Heart right ventricle (tissue), 16 donors: ENCODE data around the gene ING5. TPM values are rescaled to one million over a fixed set of nuclear protein-coding genes. Genes with fewer than 3 reads are reported as not detected.
A peak's percentile ranks its signal among the peaks of the same experiment; 100 is the strongest.
"Not testable (repeated sequence)": the region's sequence is repeated elsewhere in the genome, so short reads cannot be mapped to it uniquely, and the experiment has no call there.

Source experiments
- ATAC-seq, 8 donors: fragments of 200-7000 bp; cut with Tn5 transposase; one replicate each; pipeline ENCODE4 v1.9.1; 2020; ENCODE audit warnings: mild to moderate bottlenecking in 8 of 8, moderate library complexity in 8 of 8, moderate number of reproducible peaks in 1 of 8
- DNase-seq, 2 donors: peaks; one replicate each; pipeline ENCODE4 v3.0.0-alpha.2; 2020
- H3K27ac ChIP-seq, 10 donors: fragments of 200-600 bp; sonication (generic) in 2 of 10; one replicate each; pipeline versions ENCODE4 v1.5.0 to v1.8.0; 2020 to 2022; ENCODE audit warnings: mild to moderate bottlenecking in 3 of 10
- H3K27me3 ChIP-seq, 7 donors: fragments of 200-600 bp; one replicate each; pipeline ENCODE4 v1.8.0; 2021 to 2022; ENCODE audit warnings: mild to moderate bottlenecking in 2 of 7
- H3K36me3 ChIP-seq, 9 donors: fragments of 200-600 bp; sonication (generic) in 1 of 9; one replicate each; pipeline versions ENCODE4 v1.5.0 to v1.8.0; 2020 to 2022; ENCODE audit warnings: mild to moderate bottlenecking in 2 of 9
- H3K4me1 ChIP-seq, 9 donors: fragments of 200-600 bp; sonication (generic) in 1 of 9; one replicate each; pipeline versions ENCODE4 v1.5.0 to v1.8.0; 2020 to 2022; ENCODE audit warnings: mild to moderate bottlenecking in 4 of 9
- H3K4me3 ChIP-seq, 10 donors: fragments of 200-600 bp; sonication (generic) in 2 of 10; one replicate each; pipeline versions ENCODE4 v1.5.0 to v1.8.0; 2020 to 2022; ENCODE audit warnings: mild to moderate bottlenecking in 7 of 10, moderate library complexity in 2 of 10
- H3K9me3 ChIP-seq, 11 donors: fragments of 200-600 bp in 10 of 11; sonication (generic) in 2 of 11; one replicate each; pipeline versions ENCODE4 v1.5.0 to v1.8.0; 2013 to 2022; ENCODE audit warnings: mild to moderate bottlenecking in 2 of 11, control low read depth in 1 of 11, moderate library complexity in 1 of 11
- WGBS, 2 donors: extraction: QIAGEN DNeasy Blood & Tissue Kit; methylation state at CpG; one replicate each; pipeline ENCODE4 v1.1.7; 2013; ENCODE audit warnings: inconsistent platforms in 1 of 2; 5-methylcytosine and 5-hydroxymethylcytosine counted together
- intact Hi-C, 10 donors: fragments of 100-400 bp; cut with DNase I; formaldehyde crosslinking; loops; one replicate each; pipeline versions ENCODE4 v1.11.1 to v1.14.2; 2022
- polyA plus RNA-seq, 2 donors: library from polyadenylated mRNA; stranded (reverse); fragments of 200-250 nt; gene quantifications; one replicate each; pipeline ENCODE4 v1.2.3, GENCODE V29; 2013
- total RNA-seq, 10 donors: library from RNA; stranded (reverse); fragmentation: NEBNext Ultra II Directional in 3 of 10; extraction: Animal tissue kit (Norgen Biotek cat#: 25700) in 3 of 10; gene quantifications; one replicate each; pipeline versions ENCODE4 v1.2.1 to v1.2.4, GENCODE V29; 2021 to 2023
- TF ChIP-seq, protein P1 (sequence below), 9 donors: fragments of 200-600 bp; sonication (generic) in 2 of 9; IDR thresholded peaks; one replicate each; pipeline versions ENCODE4 v1.5.0 to v1.8.0; 2021 to 2022; ENCODE audit warnings: antibody characterized with exemption in 9 of 9, mild to moderate bottlenecking in 5 of 9, moderate library complexity in 1 of 9
- donor health status: Arrhythmogenic right ventricular cardiomyopathy.
- donor health status: ischemic (EF 13 %, LVEDD 7.1; RV severe dilation, severe dysfunction).
- donor health status: healthy with polysubstance abuse.
- donor health status: DM: no; HTN: yes; CAD: no.
- donor health status: DM: no; HTN: no; CAD: no.
- donor health status: ischemic (EF 25% LVEDD 6.9; RV normal size, moderate dysfunction).
- donor health status: ischemic (EF 25% LVEDD 5.7; RV mildly dilated, moderate dysfunction).
- donor health status: healthy.
- donor health status: DM: yes; HTN: yes; CAD: no.
- donor health status: Ischemic cardiomyopathy.
- donor health status: ischemic (EF 35%, LVEDD 5.7; RV mildly dilated, moderate dysfunction).
- donor health status: nonischemic (EF 11% LVEDD 7.7; RV severe dilation, severe dysfunction).
- donor health status: DM: yes; HTN: yes; CAD: no.
- donor health status: PGD.
- donor health status: ischemic (EF 29% LVEDD 5.4; RV normal size, mild dysfunction).
- donor health status: nonischemic (EF 23%, LVEDD 6.1; RV moderate dilation, normal function).

ING5 gene
- total and polyA plus RNA-seq, 12 donors, result 10.4 to 49.9 (median 17.5) TPM

DNA sequence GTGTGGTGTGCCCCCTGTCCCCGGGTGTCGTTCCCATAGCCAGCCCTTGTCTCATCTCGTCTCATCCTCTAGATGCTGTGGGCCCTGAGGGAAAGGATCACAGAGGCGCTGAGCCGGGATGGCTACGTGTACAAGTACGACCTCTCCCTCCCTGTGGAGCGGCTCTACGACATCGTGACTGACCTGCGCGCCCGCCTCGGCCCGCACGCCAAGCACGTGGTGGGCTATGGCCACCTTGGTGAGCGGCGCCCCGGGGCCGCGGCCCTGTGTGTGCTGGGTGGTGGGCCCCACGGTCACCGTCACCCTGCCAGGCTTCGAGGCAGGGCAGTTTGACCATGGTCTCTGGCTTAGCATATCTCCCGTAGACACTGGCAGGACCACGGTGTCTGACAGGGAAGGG, 53.9 kb downstream of the ING5 start:
- no peaks in the 10 kb centered on the region for H3K27me3 ChIP-seq
- intact Hi-C loops, result no loop called here
- peaks cover 0 to 78% (median 14%) of the 10 kb centered on the region in 9 donors for H3K36me3 ChIP-seq
- peaks cover 0 to 7% (median under 1%) of the 10 kb centered on the region in 9 donors for H3K4me1 ChIP-seq
- ATAC-seq, result peak in 1 of 8 donors; percentile 45
- 97 to 98% methylated on average over 27 of the region's 27 CpGs for WGBS, 2 donors
- no peak overlapping the region for H3K27ac ChIP-seq
- peaks cover 0 to 6% (median 0%) of the 10 kb centered on the region in 11 donors for H3K9me3 ChIP-seq
- H3K4me3 ChIP-seq, result no peak overlapping the region
- DNase-seq, result no peak
- TF ChIP-seq, protein P1, sequence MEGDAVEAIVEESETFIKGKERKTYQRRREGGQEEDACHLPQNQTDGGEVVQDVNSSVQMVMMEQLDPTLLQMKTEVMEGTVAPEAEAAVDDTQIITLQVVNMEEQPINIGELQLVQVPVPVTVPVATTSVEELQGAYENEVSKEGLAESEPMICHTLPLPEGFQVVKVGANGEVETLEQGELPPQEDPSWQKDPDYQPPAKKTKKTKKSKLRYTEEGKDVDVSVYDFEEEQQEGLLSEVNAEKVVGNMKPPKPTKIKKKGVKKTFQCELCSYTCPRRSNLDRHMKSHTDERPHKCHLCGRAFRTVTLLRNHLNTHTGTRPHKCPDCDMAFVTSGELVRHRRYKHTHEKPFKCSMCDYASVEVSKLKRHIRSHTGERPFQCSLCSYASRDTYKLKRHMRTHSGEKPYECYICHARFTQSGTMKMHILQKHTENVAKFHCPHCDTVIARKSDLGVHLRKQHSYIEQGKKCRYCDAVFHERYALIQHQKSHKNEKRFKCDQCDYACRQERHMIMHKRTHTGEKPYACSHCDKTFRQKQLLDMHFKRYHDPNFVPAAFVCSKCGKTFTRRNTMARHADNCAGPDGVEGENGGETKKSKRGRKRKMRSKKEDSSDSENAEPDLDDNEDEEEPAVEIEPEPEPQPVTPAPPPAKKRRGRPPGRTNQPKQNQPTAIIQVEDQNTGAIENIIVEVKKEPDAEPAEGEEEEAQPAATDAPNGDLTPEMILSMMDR (IDR thresholded peaks at IDR 0.05), result no peak

DNA sequence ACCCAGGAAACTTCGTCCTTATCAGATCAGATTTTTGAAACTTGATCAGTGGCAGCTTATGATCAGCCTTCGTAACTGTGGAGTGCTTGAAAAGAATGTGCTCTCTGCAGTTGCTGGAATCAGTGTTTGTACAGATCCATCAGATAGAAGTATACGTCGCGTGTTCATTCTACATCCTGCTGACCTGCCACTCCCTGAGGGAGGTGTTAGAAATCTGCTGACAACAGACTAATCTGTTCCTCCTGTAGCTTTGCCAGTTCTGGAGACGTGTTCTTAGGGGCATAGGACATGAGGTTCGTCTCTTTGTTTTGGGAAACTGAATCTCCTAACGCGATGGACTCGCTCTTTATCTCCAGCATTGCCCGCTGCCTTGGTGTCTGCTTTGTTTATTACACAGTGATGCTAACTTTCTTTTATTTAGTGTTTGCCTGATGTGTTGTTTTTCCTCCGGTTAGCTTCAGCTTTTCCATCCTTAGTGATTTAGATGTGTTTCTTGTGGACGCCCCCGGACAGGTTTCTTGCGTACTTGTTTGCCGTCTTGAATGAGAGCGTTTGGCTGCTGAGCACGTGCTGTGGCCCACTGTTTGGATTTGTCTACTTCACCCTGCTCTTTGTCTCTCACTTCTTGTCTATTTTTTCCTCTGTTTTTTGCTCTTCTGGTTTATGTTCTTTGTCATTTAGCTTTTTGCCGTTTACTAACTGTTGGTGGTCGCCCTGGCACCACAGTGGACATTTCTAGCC, 57.4 kb downstream of the ING5 start:
- no peaks in the 10 kb centered on the region for H3K4me1 ChIP-seq
- intact Hi-C loops, result no loop called here
- no peak for DNase-seq
- H3K9me3 ChIP-seq, result peaks cover 0 to 6% (median 0%) of the 10 kb centered on the region in 11 donors
- 81 to 85% methylated on average over 20 of the region's 20 CpGs for WGBS, 2 donors
- no peak overlapping the region for H3K4me3 ChIP-seq
- TF ChIP-seq, protein P1 (IDR thresholded peaks at IDR 0.05), result no peak
- no peaks in the 10 kb centered on the region for H3K27me3 ChIP-seq
- no peak for ATAC-seq
- H3K27ac ChIP-seq, result no peak overlapping the region
- H3K36me3 ChIP-seq, result peaks cover 0 to 60% (median 10%) of the 10 kb centered on the region in 9 donors

DNA sequence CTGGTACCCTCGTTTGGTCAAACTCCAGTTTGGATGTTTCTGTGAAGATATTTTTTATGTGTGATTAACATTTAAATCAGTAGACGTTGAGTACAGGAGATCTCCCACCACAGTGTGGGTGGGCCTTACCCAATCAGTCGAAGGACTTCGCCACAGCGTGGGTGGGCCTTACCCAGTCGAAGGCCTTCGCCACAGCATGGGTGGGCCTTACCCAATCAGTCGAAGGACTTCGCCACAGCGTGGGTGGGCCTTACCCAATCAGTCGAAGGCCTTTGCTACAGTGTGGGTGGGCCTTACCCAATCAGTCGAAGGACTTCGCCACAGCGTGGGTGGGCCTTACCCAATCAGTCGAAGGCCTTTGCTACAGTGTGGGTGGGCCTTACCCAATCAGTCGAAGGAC, 58.1 kb downstream of the ING5 start:
- ATAC-seq, H3K4me1 ChIP-seq, H3K27ac ChIP-seq, DNase-seq, H3K27me3 ChIP-seq, H3K4me3 ChIP-seq, intact Hi-C loops, H3K9me3 ChIP-seq: not testable (repeated sequence)
- H3K36me3 ChIP-seq, result peaks cover 0 to 53% (median 10%) of the 10 kb centered on the region in 9 donors
- 87 to 98% methylated on average over 6 to 10 of the region's 16 CpGs for WGBS, 2 donors

DNA sequence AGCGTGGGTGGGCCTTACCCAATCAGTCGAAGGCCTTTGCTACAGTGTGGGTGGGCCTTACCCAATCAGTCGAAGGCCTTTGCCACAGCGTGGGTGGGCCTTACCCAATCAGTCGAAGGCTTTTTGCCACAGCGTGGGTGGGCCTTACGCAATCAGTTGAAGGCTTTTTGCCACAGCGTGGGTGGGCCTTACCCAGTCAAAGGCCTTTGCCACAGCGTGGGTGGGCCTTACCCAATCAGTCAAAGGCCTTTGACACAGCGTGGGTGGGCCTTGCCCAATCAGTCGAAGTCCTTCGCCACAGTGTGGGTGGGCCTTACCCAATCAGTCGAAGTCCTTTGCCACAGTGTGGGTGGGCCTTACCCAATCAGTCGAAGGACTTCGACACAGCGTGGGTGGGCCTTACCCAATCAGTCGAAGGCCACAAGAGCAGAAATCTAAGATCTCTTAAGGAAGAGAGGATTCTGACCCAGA, 58.5 kb downstream of the ING5 start:
- Histone ChIP-seq H3K27ac (no peak overlapping the region), H3K9me3 (peaks cover 0 to 6% (median 0%) of the 10 kb centered on the region in 11 donors), H3K4me3 (no peak overlapping the region), H3K36me3 (peaks cover 0 to 52% (median 10%) of the 10 kb centered on the region in 9 donors), H3K27me3 (no peaks in the 10 kb centered on the region), H3K4me1 (no peaks in the 10 kb centered on the region)
- DNase-seq, result no peak
- 95 to 97% methylated on average over 16 to 17 of the region's 17 CpGs for WGBS, 2 donors
- intact Hi-C loops, result no loop called here
- TF ChIP-seq, protein P1 (IDR thresholded peaks at IDR 0.05), result no peak
- no peak for ATAC-seq
